Effector CD4-positive, alpha-beta T cell (primary cell): Measurements from ENCODE around the gene KRT15.
"Not testable (repeated sequence)": the region's sequence is repeated elsewhere in the genome, so short reads cannot be mapped to it uniquely, and the experiment has no call there.

Experiments used
- DNase-seq: peaks from one replicate; pipeline ENCODE4 v3.0.0-alpha.2; 2020

KRT15 gene

DNA sequence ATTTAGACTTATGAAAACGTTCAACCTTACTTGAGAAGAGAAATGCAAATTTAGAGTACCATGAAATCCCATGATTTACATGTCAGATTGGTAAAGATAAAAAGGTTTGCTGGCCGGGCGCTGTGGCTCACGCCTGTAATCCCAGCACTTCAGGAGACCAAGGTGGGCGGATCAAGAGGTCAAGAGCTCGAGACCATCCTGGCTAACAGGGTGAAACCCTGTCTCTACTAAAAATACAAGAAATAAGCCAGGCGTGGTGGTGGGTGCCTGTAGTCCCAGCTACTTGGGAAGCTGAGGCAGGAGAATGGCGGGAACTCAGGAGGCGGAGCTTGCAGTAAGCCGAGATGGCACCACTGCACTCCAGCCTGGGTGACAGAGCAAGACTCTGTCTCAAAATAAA, 24.1 kb upstream of the KRT15 start:
- DNase-seq: not testable (repeated sequence)

DNA sequence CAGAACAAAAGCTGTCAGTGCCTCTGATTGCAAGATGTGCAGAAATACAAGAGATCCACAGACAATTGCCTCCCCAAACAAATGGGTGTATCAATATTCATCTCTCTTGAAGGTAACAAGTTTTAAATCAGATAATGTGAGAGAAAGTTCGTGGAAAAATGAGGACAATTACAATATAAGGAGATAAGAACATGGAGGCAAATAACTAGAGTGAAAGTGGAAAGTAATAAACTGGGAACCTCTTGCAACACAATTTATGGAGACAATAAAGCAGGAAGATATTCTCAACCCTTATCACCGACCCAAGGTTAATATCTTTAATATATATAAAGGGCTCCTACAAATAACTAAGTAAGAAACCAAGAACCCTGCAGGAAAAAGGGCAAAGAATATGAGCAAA, 23.7 kb upstream of the KRT15 start:
- DNase-seq: no peak

DNA sequence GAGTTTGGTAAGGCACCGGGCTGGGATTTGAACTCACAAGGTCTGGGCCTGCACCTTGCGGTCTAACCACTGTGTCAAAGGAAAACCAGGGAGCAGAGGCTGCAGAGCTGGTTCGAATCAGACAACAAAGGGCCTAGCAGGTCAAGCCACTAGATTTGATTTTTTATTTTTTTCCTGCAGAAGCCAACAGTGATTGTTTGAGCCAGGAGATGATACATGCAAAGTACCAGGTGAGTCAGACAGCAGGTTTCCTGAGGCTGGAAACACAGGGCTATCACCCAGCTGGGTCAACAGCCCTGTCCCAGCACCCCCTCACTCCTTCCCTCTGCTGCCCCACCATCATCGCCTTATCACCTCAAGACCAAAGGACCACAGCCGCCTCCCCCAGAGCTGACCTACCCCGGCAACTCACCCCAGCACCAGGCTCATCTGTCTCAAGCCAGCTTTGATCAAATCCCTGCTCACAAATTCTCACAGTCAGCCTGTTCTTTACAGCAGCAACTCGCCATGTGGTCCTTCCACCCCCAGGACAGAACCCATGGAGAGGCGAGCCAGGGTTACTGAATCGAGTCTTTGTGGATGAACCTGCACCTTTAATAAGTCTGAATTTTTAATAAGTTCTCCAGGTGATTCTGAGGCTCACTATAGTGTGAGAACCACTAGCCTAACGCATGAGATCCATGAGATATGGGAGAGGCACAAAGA, 22.4 kb upstream of the KRT15 start:
- DNase-seq: no peak

DNA sequence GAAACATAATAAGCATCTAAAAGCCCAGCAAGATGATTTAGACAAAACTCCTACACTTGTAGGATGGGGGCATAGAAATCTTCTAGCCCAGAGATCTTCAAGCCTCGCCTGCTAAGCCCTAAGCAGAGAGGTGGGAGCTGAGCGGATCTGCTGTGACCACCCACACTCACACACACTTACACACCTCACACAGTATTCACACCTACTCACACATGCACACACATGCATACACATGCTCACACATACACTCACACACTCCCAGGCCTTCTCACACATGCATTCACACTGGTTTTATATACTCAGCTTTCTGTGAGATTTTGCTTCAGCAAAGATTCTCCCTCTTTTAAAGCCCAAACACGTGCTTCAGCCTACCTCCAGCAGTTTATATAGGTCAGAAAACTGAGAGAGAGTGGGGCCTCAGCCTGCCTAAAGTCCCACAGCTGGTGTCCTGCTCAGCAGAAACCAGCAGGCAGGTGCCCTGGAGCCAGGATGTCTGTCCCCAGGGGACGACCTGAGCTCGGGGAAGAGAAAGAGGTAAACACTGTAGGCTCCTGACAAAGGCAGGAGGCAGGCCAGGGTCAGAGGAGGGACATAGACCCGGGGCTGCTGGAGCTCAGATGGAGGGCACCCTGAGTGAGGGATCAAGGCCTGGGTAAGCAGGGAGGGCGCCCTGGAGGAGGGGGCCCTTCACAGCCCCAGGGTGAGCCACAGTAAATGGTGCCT, 21.4 kb upstream of the KRT15 start:
- no peak for DNase-seq

DNA sequence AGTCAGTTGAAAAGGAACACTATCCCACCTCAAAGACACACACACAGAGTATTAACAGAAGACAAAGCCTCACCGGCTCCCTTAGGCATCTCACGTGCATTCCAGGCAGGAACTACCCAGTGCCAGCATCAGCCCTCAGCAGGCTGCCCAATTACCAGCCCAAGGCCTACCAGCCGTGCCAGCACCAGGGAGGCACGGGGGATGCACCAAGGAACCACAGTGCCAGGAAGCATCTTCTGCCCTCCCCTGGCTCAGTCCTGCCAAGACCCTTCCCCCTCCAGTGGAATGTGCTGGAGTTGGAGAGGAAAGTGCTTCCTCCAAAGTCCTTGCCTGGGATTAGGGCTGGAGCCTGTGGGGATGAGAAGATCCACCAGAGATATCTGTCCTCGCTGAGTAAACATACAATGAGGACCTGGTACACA, 20.4 kb upstream of the KRT15 start:
- no peak for DNase-seq

DNA sequence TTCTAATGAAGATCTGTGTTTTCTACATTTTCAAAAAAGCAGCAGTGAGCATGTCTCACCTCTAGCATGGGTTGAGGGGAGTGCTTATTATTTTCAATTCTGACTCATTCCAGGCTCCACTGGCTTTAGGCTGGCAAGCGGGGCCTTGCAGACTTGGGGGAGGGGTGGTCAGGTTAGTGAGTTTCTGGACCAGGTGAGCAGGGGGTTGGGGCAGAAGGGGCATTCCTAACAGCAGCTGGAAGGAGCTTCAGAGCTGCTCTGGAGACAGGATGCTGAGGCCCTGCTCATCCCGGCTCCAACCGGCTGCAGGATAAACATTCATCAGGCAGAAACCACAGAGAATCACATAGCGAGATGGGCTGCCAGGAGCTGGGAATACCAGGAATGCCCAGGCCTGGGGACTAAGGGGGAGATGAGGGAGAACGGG, 19.9 kb upstream of the KRT15 start:
- DNase-seq: no peak

DNA sequence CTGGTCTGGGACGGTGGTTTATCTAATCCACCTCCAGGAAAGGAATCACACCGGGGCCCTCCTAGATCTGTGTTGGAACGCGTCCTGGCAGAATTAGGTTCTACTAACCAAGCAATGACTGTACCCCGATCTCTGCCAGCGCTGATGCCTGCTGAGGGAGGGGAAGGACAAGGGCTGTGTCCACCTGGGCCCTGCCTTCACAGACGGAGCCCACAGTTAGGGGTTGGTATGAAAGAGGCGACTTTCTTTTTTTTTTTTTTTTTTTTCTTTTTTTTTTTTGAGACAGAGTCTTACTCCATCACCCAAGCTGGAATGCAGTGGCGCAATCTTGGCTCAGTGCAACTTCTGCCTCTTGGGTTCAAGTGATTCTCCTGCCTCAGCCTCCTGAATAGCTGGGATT, 19.3 kb upstream of the KRT15 start:
- no peak for DNase-seq

DNA sequence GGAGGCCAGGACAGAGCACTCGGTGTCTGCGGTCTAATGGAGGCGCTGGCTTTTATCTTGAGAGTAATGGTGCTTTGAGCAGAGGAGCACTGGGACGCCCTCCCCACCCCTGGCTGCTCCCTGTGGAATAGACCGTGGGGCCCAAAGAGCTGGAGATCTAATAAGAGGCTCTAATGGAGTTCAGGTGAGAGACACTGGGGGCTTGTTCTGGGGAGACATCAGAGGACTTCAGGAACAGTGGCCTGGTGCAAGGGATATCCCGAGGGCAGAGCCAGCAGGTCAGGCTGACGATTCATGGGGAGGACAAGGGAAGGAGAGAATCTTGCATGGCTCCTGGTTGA, 18.9 kb upstream of the KRT15 start:
- no peak for DNase-seq

DNA sequence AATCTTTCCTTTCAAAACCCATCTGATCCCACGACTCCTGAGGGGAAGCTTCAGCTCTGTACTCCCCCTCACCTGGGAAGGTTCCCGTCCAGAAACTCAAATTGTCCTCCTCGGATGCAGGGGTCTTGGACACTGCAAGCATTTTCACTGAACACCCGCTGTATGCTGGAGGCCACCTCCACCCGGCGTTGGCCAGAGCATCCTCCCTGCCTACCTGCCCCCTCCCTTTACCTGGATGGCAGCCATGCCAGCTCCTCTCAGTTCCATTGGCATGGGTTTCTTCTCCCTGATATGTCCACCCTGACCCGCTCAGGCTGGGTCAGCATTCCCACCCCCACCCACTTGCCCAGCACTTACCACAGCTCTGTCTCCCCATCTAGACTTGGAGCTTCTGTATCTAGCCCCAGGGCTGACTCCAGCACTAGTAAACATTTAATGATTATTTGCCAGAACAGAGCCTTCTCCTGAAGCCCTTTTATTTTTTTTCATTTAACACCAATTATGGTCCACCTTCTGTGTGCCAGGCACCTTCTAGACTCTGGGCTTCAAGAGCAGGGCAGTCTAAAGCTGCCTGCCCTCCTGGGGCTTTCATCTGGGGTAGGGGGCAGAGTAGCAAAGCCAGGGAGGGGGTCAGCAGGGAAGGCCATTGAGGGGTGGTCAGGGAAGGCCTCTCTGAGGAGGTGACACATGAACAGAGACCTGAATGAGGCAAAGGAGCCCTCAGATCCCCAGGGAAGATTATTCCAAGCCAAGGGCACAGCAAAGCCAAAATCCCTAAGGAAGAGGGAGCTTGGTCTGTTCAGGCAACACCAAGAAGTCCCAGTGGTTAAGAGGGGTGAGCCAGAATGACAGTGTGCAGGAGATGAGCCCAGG, 18.3 kb upstream of the KRT15 start:
- no peak for DNase-seq

DNA sequence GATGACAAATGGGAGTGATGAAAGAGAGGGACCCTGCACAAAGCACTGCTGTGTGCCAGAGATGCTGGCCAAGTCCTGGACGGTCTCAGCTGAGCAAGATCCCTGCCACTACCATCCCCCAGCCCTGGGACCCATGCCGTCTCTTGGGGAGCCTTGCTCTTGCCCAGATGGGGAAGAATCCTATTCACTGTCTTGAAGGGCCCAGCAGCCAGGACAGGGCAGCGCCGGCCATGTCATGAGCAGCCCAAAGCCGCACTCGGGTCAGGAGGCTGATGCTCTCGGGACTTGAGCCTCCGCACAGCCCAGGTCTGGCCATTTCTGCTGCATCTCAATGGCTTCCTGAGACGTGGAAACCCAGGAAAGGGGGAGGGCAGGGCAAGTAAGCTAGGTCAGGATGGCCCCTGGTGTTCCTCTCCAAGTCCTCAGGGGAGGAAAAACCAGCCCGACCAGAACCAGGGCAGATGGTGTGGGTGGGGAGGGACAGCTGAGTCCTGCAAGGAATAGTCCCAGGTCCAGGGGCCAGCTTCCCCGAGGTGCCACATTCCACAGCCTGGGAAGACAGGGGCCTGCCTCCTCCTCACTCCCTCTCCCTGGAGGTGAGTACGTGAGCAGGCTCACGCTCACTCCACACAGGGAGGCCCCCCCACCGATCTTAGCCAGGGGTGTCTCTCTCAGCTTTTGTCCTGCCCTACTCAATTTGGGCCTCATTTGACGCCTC, 17.2 kb upstream of the KRT15 start:
- DNase-seq: no peak

DNA sequence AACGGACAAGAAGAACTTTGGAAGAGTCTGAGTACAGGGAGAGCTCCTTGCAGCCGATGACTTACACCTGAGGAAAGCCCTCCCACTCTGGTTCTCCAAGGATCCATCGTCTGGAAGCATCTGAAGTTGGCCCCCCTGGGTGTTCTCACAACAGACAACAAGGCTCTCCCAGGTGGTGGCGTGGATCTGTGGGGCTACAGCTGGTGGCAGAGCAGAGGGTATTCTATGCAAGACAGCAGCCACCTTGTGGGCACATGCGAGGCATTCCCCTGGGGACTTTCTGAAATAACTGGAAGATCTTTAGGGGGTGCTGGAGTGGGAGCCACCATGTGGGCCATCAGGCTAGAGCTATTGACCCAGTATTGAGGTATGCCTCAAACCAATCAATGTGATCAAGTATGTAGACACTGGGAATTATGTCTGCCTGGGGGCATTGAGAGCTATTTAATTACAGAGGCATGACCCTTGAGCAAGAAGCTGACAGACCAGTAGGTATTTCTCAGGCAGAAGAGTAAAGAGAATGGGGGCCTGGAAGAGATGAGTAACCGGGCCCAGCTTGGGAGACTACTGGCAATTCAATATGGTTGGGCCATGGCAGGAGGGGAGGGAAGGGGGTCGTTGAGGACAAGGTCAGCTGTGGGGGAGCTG, 16.3 kb upstream of the KRT15 start:
- DNase-seq: no peak

DNA sequence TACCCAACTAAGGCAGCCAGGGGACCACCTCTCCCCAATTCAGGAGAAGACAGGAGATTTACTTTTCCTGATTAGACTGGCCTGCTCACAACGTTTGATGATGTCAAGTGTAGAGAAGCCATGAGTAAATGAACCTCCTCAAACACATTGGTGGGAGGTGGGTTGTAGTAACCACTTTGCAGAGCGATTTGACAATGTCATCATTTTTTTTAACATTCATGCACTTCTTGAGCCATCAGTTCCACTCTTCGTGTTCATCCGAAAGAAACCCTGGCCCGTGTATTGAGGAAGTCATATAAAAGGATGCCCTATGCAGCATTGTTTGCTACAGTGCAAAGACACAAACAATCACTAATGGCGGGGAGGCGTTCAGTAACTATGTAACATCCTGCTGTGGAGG, 14.9 kb upstream of the KRT15 start:
- no peak for DNase-seq

DNA sequence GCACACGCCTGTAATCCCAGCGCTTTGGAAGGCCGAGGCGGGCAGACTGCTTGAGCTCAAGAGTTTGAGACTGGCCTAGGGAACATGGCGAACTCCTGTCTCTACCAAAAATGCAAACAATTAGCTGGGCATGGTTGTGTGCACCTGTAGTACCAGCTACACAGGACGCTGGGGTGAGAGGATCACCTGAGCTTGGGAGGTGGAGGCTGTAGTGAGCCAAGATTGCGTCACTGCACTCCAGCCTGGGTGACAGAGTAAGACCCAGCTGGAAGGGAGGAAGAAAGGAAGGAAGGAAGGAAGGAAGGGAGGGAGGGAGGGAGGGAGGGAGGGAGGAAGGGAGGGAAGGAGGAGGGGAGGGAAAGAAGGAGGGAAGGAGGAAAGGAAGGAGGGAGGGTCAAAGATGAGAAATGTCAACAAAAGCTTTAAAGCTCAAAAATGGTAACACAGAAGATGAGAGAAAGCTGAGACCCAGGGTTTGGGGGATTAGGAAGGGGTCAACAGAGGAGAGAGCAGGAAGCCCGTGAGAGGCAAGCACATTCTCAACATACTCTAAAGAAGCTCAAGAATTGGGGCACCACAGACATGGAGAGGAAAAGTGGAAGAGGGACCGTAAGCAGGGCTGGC, 14.4 kb upstream of the KRT15 start:
- DNase-seq: no peak

DNA sequence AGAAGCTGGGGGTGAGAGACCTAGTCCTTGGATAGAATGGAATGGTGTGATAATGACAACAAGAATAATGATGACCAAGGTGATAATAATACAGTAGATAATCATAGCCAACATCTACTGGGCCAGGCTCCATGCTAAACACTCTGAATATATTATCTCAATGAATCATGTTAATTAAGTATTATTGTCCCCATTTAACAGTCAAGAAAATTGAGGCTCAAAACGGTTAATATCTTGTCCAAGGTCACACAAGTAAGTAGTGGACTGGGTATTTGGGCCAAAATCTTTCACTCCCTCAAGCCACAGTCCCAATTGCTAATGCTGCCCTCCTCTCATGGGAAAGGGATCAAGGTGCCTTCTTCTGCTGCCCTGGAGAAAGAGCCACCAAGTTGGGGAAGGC, 13.3 kb upstream of the KRT15 start:
- no peak for DNase-seq

DNA sequence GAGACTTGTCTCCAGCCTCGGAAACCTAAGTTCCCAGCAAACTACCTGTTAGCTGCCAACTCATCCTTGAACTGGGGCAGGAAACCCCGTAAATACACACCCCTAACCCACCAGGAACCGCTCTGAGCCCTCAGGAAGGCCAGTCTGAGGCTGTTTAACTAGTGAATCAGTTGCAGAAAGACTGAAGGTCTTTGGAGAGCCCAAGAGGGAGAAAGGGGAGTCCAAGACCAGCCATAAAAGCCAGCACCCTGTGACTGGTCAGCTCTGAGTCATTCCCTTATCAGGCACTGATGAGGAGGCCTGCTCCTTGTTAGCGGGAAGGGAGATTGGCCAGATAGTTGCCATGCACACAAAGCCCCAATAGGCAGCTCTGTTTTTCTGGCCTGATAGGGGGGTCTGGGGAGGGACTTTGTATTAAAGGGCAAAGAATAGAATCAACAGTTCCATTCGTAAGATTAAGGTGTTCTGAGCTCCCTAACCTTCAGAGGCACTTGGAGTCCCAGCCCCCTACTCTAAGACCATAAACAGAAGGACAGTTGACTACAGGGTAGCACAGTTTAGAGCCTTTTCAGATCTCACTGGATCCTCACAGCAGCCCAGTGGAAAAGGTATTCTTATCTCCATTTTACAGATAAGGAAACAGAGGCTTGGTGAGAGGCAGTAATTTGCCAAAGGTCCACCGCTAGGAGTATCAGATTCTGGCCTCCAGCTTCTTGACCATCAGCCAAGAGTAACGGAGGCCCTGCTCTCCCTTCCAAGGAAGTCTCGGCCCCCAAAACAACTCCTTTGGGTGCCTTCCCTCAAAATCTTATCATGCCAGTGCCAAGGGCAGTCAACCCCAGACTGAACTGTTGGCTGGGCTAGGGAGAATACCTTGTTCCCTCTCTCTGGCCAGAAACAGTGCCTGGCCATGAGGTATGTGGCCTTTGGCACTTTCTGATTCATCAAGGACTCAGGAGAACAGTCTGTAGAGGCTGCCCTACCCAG, 11.7 kb upstream of the KRT15 start:
- DNase-seq: no peak

DNA sequence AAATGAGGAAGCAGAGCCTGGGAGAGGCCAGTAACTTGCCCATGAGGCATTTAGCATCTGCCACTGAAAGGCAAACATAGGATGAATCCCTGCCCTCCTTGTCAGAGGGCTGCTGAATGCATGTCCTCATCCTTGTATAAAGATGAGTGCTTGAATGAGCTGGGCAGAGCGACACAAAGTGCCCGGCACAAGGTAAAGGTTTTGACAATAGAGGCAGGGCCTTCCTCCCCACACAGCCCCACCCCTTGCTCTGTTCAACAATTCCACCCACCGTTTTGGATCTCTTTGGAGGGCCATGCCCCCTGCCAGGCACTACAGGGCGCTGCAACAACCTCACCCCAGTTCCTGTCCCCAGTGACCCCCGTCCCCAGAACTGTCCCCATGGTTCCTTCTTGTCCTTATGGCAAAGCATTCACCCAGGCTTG, 10.8 kb upstream of the KRT15 start:
- no peak for DNase-seq

DNA sequence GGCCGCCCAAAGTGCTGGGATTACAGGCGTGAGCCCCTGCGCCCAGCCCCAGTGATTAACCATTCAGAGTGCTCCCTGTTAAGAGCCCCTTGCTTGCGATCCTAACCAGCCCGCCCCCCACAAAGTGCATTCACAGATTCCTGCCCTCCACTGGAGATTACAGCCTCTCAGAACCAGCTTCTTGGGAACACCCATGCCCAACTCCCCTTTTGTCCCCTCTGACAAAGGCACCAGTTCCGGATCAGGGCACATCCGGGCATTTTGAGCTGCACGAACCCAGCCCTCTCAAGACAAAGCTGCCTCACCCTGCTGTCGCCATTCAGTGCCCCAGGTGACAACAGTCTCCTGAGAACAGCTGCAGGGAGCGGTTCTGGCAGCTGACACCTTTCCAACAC, 10.3 kb upstream of the KRT15 start:
- no peak for DNase-seq

DNA sequence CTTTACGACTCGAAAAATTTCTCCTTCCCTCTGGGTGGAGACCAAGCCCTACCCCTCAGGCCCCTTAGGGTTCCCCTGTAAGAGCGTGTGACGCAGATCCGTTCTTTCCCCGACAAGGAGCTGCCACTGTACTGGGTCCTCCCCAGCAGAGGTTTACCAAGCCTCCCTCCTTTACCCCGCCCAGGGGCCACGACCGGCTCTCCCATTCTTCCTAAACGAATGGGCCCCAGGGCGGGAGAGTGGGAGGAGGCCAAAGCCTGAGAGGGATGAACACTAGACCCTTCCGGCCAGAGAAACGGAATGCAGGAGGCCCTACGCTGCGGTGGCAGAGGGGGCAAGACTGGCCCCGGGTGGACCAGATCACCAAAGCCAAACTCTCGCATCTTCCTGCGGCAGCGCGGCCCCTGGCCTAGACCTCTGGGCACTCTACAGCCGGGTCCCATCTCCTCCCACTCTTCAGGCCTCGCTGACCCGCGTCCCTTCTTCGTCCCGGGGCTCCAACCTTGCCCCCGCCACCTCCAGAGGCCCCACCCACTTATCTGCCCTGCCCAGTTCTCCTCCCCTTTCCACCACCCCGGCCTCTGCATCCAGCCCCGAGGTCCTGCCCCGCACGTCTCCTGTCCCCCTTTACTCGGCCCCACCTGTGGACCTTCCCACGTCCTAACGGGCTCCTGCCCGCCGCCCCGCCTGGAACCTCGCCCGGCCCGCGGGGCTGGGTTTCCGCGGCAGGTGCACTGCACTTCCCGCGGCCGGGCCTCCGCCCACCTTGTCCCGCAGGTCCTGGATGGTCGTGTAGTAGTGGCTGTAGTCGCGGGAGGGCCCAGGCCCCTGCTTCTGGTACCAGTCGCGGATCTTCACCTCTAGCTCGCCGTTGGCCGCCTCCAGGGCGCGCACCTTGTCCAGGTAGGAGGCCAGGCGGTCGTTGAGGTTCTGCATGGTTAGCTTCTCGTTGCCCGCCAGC, 8.7 kb upstream of the KRT15 start:
- DNase-seq: no peak

DNA sequence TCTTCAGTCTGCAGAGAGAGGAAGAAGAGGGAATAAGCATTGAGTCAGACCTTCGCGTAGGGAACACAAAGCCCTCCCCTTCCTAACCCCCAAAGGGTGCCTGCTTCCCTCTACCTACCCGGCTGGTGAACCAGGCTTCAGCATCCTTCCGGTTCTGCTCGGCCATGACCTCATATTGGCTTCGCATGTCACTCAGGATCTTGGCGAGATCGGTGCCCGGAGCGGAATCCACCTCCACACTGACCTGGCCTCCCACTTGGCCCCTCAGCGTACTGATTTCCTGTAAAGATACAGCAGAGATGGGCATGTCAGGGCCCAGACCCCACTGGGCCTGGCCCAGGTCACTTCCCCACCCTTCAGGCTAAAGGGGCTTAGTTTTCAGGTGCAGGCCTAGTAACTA, 5.6 kb upstream of the KRT15 start:
- DNase-seq: no peak

DNA sequence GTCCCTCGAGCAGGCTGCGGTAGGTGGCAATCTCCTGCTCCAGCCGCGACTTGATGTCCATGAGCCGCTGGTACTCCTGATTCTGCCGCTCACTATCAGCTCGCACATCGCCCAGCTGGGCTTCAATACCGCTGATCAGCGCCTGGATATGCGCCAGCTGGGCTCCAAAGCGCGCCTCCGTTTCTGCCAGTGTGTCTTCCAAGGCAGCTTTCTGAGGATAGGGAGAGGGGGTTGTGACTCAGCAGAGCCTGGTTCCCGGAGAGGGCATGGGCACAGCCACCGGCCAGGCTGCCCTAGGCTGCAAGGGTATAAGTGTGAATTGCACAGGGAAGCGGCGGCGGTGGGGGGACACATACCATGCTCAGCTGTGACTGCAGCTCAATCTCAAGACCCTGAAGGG, 5.1 kb upstream of the KRT15 start:
- no peak for DNase-seq
